DMS53 treated with DMSO at 0.1 percent for 48 hours (cell line): Measurements from ENCODE around the gene CLDN24.

Source experiments
- DNase-seq: peaks from one replicate; lab custom pipeline; 2025; ENCODE audit not compliant: unreplicated experiment; lab: John Stamatoyannopoulos, UW

CLDN24 gene

GRCh38 chr4:183322326-183322725, at the start of gene CLDN24:
Gene CLDN24, minus strand, starts transcription at chr4:183322426. Its CDS starts 0 bp downstream, at chr4:183322426.
- DNase-seq, result no peak

- DNase-seq, result no peak
These were observed 48.6 kb upstream of the CLDN24 start for GRCh38 chr4:183370786-183371185.

GRCh38 chr4:183369073-183369472, 46.8 kb upstream of the CLDN24 start:
- no peak for DNase-seq

GRCh38 chr4:183366206-183366835, 44.1 kb upstream of the CLDN24 start:
- DNase-seq, result no peak

- no peak for DNase-seq
These were observed 41.8 kb upstream of the CLDN24 start for GRCh38 chr4:183364025-183364424.

- DNase-seq, result no peak
These were observed 40.8 kb upstream of the CLDN24 start for GRCh38 chr4:183362916-183363542.

GRCh38 chr4:183362036-183362435, 39.8 kb upstream of the CLDN24 start:
- DNase-seq, result no peak

- no peak for DNase-seq
These were observed 38.1 kb upstream of the CLDN24 start for GRCh38 chr4:183360161-183360919.

GRCh38 chr4:183358215-183358755, 36.1 kb upstream of the CLDN24 start:
- no peak for DNase-seq

GRCh38 chr4:183356931-183357675, 34.9 kb upstream of the CLDN24 start:
- no peak for DNase-seq

GRCh38 chr4:183356173-183356830, 34.1 kb upstream of the CLDN24 start:
- DNase-seq, result no peak

- DNase-seq, result no peak
These were observed 33.2 kb upstream of the CLDN24 start for GRCh38 chr4:183355405-183355804.

- DNase-seq, result no peak
These were observed 32.0 kb upstream of the CLDN24 start for GRCh38 chr4:183354219-183354618.

GRCh38 chr4:183353557-183353956, 31.3 kb upstream of the CLDN24 start:
- DNase-seq, result no peak

- no peak for DNase-seq
These were observed 30.3 kb upstream of the CLDN24 start for GRCh38 chr4:183352546-183352945.

GRCh38 chr4:183350317-183351071, 28.3 kb upstream of the CLDN24 start:
- DNase-seq, result no peak

- DNase-seq, result no peak
These were observed 27.4 kb upstream of the CLDN24 start for GRCh38 chr4:183349673-183350072.

GRCh38 chr4:183348706-183349659, 26.8 kb upstream of the CLDN24 start:
- no peak for DNase-seq

- no peak for DNase-seq
These were observed 25.9 kb upstream of the CLDN24 start for GRCh38 chr4:183348136-183348535.
